K562 (cell line): ENCODE measurements around the gene CLUH. TPM values are rescaled to one million over a fixed set of nuclear protein-coding genes. Genes with fewer than 3 reads are reported as not detected.

Experiments used
- ATAC-seq: fragments of 200-7000 bp; cut with Tn5 transposase; 3 replicates; pipeline ENCODE4 v1.9.1; 2020; ENCODE audit warnings: moderate library complexity
- BruUV-seq: library from RNA; stranded (reverse); fragments of 400-500 nt; replicated peaks from 2 replicates; lab custom pipeline; 2021; lab: Mats Ljungman, UMichigan
- CTCF ChIA-PET: fragments of 300-600 bp; formaldehyde crosslinking; extraction: SDS; loops from one replicate; lab custom pipeline; 2021; ENCODE audit warnings: low intra/inter-chr PET ratio; lab: Yijun Ruan, JAX
- POLR2A ChIA-PET: fragments of 300-600, 350-650 bp; sonication (Branson Sonifier 250); formaldehyde crosslinking; extraction: SDS; loops from one replicate; lab custom pipeline; 2021; ENCODE audit warnings: antibody characterized with exemption, inconsistent platforms; lab: Yijun Ruan, JAX
- DNase-seq, 4 experiments: peaks; one replicate each; pipeline versions ENCODE4 v3.0.0 to v3.0.0-alpha.2; 2011 to 2018; ENCODE audit warnings: low spot score in 3 of 4, mixed read lengths in 3 of 4; ENCODE audit errors: extremely low read depth in 1 of 4
- FAIRE-seq: peaks from 2 replicates; lab custom pipeline; 2011; peaks lifted over from hg19 to GRCh38; lab: Jason Lieb, UNC
- H2AFZ ChIP-seq: 2 replicates; pipeline ENCODE4 v1.6.0; 2011; ENCODE audit warnings: low read depth, low read length, control low read depth, inconsistent platforms
- H3K27ac ChIP-seq: fragments of 200-600 bp; 3 replicates; pipeline ENCODE4 v1.8.0; 2011; ENCODE audit warnings: low read depth, mild to moderate bottlenecking, control low read depth, inconsistent platforms, low read length, moderate library complexity, mixed read lengths; ENCODE audit errors: extremely low read depth
- H3K27me3 ChIP-seq, 2 experiments: fragments of 300-600 bp in 1 of 2; 2 replicates in 1 of 2; 3 replicates in 1 of 2; pipeline versions ENCODE4 v1.6.0 to v1.8.0; 2011; ENCODE audit warnings: inconsistent platforms in 2 of 2, low read length in 2 of 2, mild to moderate bottlenecking in 1 of 2, mixed read lengths in 1 of 2, moderate library complexity in 1 of 2; ENCODE audit not compliant: control insufficient read depth in 2 of 2, insufficient read depth in 2 of 2
- H3K36me3 ChIP-seq: fragments of 300-600 bp; 3 replicates; pipeline ENCODE4 v1.8.0; 2011; ENCODE audit warnings: mild to moderate bottlenecking, low read length, inconsistent platforms; ENCODE audit not compliant: control insufficient read depth, insufficient read depth
- H3K4me1 ChIP-seq, 2 experiments: fragments of 200-600 bp in 1 of 2; replicated peaks in 1 of 2; 2 replicates in 1 of 2; 3 replicates in 1 of 2; pipeline versions ENCODE4 v1.5.1 to v1.8.0; 2011; ENCODE audit warnings: inconsistent platforms in 2 of 2, low read length in 2 of 2, mild to moderate bottlenecking in 1 of 2, mixed read lengths in 1 of 2, moderate library complexity in 1 of 2; ENCODE audit not compliant: control insufficient read depth in 2 of 2, insufficient read depth in 2 of 2
- H3K4me2 ChIP-seq: 2 replicates; pipeline ENCODE4 v1.6.1; 2011; ENCODE audit warnings: low read length, control low read depth, inconsistent platforms, mixed read lengths; ENCODE audit not compliant: insufficient read depth
- H3K4me3 ChIP-seq: fragments of 200-600 bp; sonication (generic), shearing (Covaris generic); 2 replicates; pipeline ENCODE4 v1.5.1; 2016; ENCODE audit warnings: control low read depth, inconsistent platforms
- H3K79me2 ChIP-seq: fragments of 200-600 bp; 3 replicates; pipeline ENCODE4 v1.8.0; 2011; ENCODE audit warnings: low read length, inconsistent platforms; ENCODE audit not compliant: control insufficient read depth, insufficient read depth
- H3K9ac ChIP-seq, 2 experiments: 2 replicates each; pipeline versions ENCODE4 v1.6.0 to v1.6.1; 2011; ENCODE audit warnings: low read depth in 2 of 2, low read length in 2 of 2, control low read depth in 1 of 2, inconsistent platforms in 1 of 2, mild to moderate bottlenecking in 1 of 2, mixed read lengths in 1 of 2; ENCODE audit not compliant: insufficient read depth in 1 of 2
- H3K9me1 ChIP-seq: one replicate; pipeline ENCODE4 v1.6.0; 2011; ENCODE audit warnings: inconsistent platforms, mild to moderate bottlenecking, low read length, moderate library complexity; ENCODE audit not compliant: control insufficient read depth, insufficient read depth
- H3K9me3 ChIP-seq: replicated peaks from 2 replicates; pipeline ENCODE4 v1.5.1; 2011; ENCODE audit warnings: low read depth, low read length, inconsistent platforms; ENCODE audit not compliant: control insufficient read depth, insufficient read depth
- H4K20me1 ChIP-seq: replicated peaks from 2 replicates; pipeline ENCODE4 v1.6.1; 2011; ENCODE audit warnings: low read length, inconsistent platforms, mixed read lengths; ENCODE audit not compliant: control insufficient read depth, insufficient read depth
- NFXL1 ChIP-seq: fragments of 450-650 bp; formaldehyde crosslinking; IDR thresholded peaks from 2 replicates; pipeline ENCODE4 v1.4.0; 2021; ENCODE audit warnings: mild to moderate bottlenecking
- PCBP1 ChIP-seq: fragments of 200-400 bp; formaldehyde crosslinking; IDR thresholded peaks from 2 replicates; pipeline ENCODE4 v1.6.1; 2018; ENCODE audit warnings: mild to moderate bottlenecking, low read depth, low read length; ENCODE audit not compliant: poor library complexity, severe bottlenecking
- PCBP2 ChIP-seq: fragments of 200-400 bp; formaldehyde crosslinking; IDR thresholded peaks from 2 replicates; pipeline ENCODE4 v1.6.1; 2018; ENCODE audit warnings: low read length, low read depth, mild to moderate bottlenecking, moderate library complexity; ENCODE audit not compliant: poor library complexity, severe bottlenecking
- UBTF ChIP-seq, 2 experiments: IDR thresholded peaks; 2 replicates each; pipeline ENCODE4 v1.6.1; 2012; ENCODE audit warnings: improper control_type of control experiment in 2 of 2, low read depth in 2 of 2, low read length in 2 of 2, borderline replicate concordance in 1 of 2
- WGBS: fragments of 100-300 bp; shearing (Covaris generic); methylation state at CpG from one replicate; pipeline ENCODE4 v1.1.6; 2016; ENCODE audit warnings: low coverage, mixed read lengths; ENCODE audit not compliant: insufficient coverage; ENCODE audit errors: missing lambda C conversion rate; 5-methylcytosine and 5-hydroxymethylcytosine counted together
- in situ Hi-C: fragments of 300-500 bp; cut with MboI; formaldehyde crosslinking; loops from 4 replicates; pipeline ENCODE4 v1.15.0; 2018; ENCODE audit warnings: inconsistent platforms, mixed read lengths
- intact Hi-C: fragments of 100-400 bp; cut with micrococcal nuclease; formaldehyde crosslinking; loops from 2 replicates; pipeline ENCODE4 v1.14.2; 2022
- polyA plus RNA-seq, 8 experiments: library from polyadenylated mRNA; depleted of rRNA in 4 of 8; stranded (reverse) in 5 of 8; unstranded in 3 of 8; fragments of >200 nt; fragmentation: Nextera tagmentation in 2 of 8; fragmentation: Illumina TruSeq in 1 of 8; extraction: Ambion mirVana in 2 of 8; extraction: Trizol in 1 of 8; gene quantifications; 2 replicates each; pipeline versions ENCODE4 v1.2.1 to v1.2.3, GENCODE V29; 2011 to 2014; ENCODE audit warnings: inconsistent platforms in 1 of 8, missing spikeins in 1 of 8
- total RNA-seq, 7 experiments: library from RNA; depleted of rRNA in 6 of 7; stranded (reverse); fragments of >200 nt in 6 of 7; fragmentation: Illumina TruSeq in 2 of 7; extraction: Trizol in 2 of 7; gene quantifications; 2 replicates each; pipeline versions ENCODE4 v1.2.1 to v1.2.3, GENCODE V29; 2011 to 2021; ENCODE audit warnings: low replicate concordance in 1 of 7
- TF ChIP-seq, protein P1 (sequence below): fragments of 250-450 bp; sonication (Bioruptor Pico); IDR thresholded peaks from 2 replicates; pipeline ENCODE4 v1.4.0; 2020; ENCODE audit warnings: mild to moderate bottlenecking, moderate library complexity, borderline replicate concordance

Gene CLUH
- total and polyA plus RNA-seq, 9 of the 15 experiments (the other 6 are each of a cell fraction or from before 2014, with no cell fraction given): 0.21 to 140 (median 33.2) TPM

- Histone ChIP-seq H3K4me1 (no peaks in the 10 kb centered on the region), H3K27me3 (no peaks in the 10 kb centered on the region), H3K4me3 (no peak overlapping the region), H3K9ac (no peak overlapping the region), H3K4me2 (no peak overlapping the region), H4K20me1 (no peaks in the 10 kb centered on the region), H3K27ac (no peak overlapping the region), H3K9me3 (no peaks in the 10 kb centered on the region), H3K79me2 (no peaks in the 10 kb centered on the region; the same call in 2 of the 3 replicates), H3K36me3 (peaks cover 9% of the 10 kb centered on the region; the same call in 2 of the 3 replicates)
- whole genome bisulfite sequencing: 98% methylated on average over 4 of the region's 6 CpGs
- BruUV-seq: no TSS peak
- in situ Hi-C loops: no loop called here
- no peak for ATAC-seq
- POLR2A ChIA-PET: no interaction called here
- FAIRE-seq: no peak
- CTCF ChIA-PET: no interaction called here
- TF ChIP-seq PCBP2: no peak
- TF ChIP-seq PCBP1: no peak
- no peak for TF ChIP-seq UBTF (IDR thresholded peaks at IDR 0.05; ENCODE audit: borderline replicate concordance in 1 of 2, low read depth in 2 of 2, low read length in 2 of 2)
- TF ChIP-seq, protein P1, sequence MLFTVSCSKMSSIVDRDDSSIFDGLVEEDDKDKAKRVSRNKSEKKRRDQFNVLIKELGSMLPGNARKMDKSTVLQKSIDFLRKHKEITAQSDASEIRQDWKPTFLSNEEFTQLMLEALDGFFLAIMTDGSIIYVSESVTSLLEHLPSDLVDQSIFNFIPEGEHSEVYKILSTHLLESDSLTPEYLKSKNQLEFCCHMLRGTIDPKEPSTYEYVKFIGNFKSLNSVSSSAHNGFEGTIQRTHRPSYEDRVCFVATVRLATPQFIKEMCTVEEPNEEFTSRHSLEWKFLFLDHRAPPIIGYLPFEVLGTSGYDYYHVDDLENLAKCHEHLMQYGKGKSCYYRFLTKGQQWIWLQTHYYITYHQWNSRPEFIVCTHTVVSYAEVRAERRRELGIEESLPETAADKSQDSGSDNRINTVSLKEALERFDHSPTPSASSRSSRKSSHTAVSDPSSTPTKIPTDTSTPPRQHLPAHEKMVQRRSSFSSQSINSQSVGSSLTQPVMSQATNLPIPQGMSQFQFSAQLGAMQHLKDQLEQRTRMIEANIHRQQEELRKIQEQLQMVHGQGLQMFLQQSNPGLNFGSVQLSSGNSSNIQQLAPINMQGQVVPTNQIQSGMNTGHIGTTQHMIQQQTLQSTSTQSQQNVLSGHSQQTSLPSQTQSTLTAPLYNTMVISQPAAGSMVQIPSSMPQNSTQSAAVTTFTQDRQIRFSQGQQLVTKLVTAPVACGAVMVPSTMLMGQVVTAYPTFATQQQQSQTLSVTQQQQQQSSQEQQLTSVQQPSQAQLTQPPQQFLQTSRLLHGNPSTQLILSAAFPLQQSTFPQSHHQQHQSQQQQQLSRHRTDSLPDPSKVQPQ (CRISPR knock-in tag): no peak
- TF ChIP-seq NFXL1: no peak
- TF ChIP-seq, all 486 proteins: peak for 0
- no peak for DNase-seq
- no peak overlapping the region for H2AFZ ChIP-seq
- H3K9me1 ChIP-seq: no peaks in the 10 kb centered on the region
- intact Hi-C loops: no loop called here
These were observed 63.6 kb downstream of the CLUH start for GRCh38 chr17:2647957-2648356.
